Osteoblast (primary cell): Measurements from ENCODE around the gene SAV1. TPM values are rescaled to one million over a fixed set of nuclear protein-coding genes. Genes with fewer than 3 reads are reported as not detected.

Experiments used
- DNase-seq: peaks from one replicate; pipeline ENCODE4 v3.0.0; 2011; ENCODE audit warnings: low spot score, mixed read lengths; ENCODE audit not compliant: insufficient read length; ENCODE audit errors: missing footprints
- H2AFZ ChIP-seq: 2 replicates; pipeline ENCODE4 v1.6.0; 2011; ENCODE audit warnings: mild to moderate bottlenecking, low read length
- H3K27ac ChIP-seq: 2 replicates; pipeline ENCODE4 v1.5.1; 2011; ENCODE audit warnings: mild to moderate bottlenecking, low read depth, low read length, moderate library complexity
- H3K27me3 ChIP-seq: 2 replicates; pipeline ENCODE4 v1.6.0; 2012; ENCODE audit warnings: mild to moderate bottlenecking, control low read depth, inconsistent platforms, low read length, moderate library complexity; ENCODE audit not compliant: insufficient read depth
- H3K36me3 ChIP-seq: 2 replicates; pipeline ENCODE4 v1.5.1; 2011; ENCODE audit warnings: mild to moderate bottlenecking, low read length, control low read depth, moderate library complexity; ENCODE audit not compliant: insufficient read depth
- H3K4me1 ChIP-seq: 2 replicates; pipeline ENCODE4 v1.5.1; 2011; ENCODE audit warnings: mild to moderate bottlenecking, low read length, control low read depth, moderate library complexity; ENCODE audit not compliant: insufficient read depth
- H3K4me2 ChIP-seq: 2 replicates; pipeline ENCODE4 v1.6.0; 2011; ENCODE audit warnings: mild to moderate bottlenecking, low read length; ENCODE audit not compliant: insufficient read depth
- H3K4me3 ChIP-seq: fragments of 200-600 bp; sonication (generic); 3 replicates; pipeline ENCODE4 v1.5.1; 2012; ENCODE audit warnings: mild to moderate bottlenecking, low read length, inconsistent platforms; ENCODE audit not compliant: insufficient read depth
- H3K79me2 ChIP-seq: 2 replicates; pipeline ENCODE4 v1.6.0; 2012; ENCODE audit warnings: mild to moderate bottlenecking, low read length, control low read depth, inconsistent platforms; ENCODE audit not compliant: insufficient read depth
- H3K9me3 ChIP-seq: 2 replicates; pipeline ENCODE4 v1.5.1; 2011; ENCODE audit warnings: low read depth, low read length, control low read depth
- H4K20me1 ChIP-seq: 2 replicates; pipeline ENCODE4 v1.6.0; 2012; ENCODE audit warnings: mild to moderate bottlenecking, low read length, control low read depth; ENCODE audit not compliant: insufficient read depth
- CTCF ChIP-seq: IDR thresholded peaks from 2 replicates; pipeline ENCODE4 v1.5.1; 2011; ENCODE audit warnings: mild to moderate bottlenecking, low read depth, low read length, moderate library complexity; ENCODE audit errors: extremely low read depth
- total RNA-seq: library from RNA; depleted of rRNA; stranded (reverse); fragments of >200 nt; gene quantifications from 2 replicates; pipeline ENCODE4 v1.2.3, GENCODE V29; 2012

SAV1 gene
- total RNA-seq, 1 donor = 44.2 TPM

DNA sequence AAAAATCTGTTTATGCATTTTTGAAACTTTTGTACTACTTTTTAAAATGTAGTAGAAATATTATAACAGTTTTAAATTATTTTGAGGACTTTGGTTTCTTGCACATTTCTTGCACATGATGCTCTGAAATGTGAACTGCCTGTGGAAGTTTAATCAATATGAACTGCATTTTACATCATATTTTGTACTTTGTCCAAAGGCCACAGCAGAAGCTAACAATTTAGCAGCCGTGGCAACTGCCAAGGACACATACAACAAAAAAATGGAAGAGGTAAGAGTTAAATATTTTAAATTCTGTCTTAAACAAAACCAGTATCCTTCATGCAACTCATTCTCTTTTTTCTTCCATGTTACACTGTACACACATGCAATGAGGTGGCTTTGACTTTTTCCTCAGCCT lies 45.1 kb downstream of the SAV1 start:
- Histone ChIP-seq H3K79me2 (no peaks in the 10 kb centered on the region), H3K4me2 (no peak overlapping the region), H2AFZ (no peak overlapping the region), H3K27ac (no peak overlapping the region), H4K20me1 (no peaks in the 10 kb centered on the region), H3K4me1 (peaks cover 7% of the 10 kb centered on the region), H3K36me3 (no peaks in the 10 kb centered on the region), H3K4me3 (no peak overlapping the region), H3K27me3 (no peaks in the 10 kb centered on the region), H3K9me3 (no peaks in the 10 kb centered on the region)
- no peak for DNase-seq
- TF ChIP-seq CTCF = no peak

- no peaks in the 10 kb centered on the region for H3K36me3 ChIP-seq
- no peaks in the 10 kb centered on the region for H3K9me3 ChIP-seq
- H3K4me3 ChIP-seq = no peak overlapping the region
- H3K27me3 ChIP-seq = no peaks in the 10 kb centered on the region
- TF ChIP-seq CTCF = no peak
- peak overlapping the region; percentile 42 for H3K4me2 ChIP-seq
- no peak overlapping the region for H2AFZ ChIP-seq
- H3K79me2 ChIP-seq = no peaks in the 10 kb centered on the region
- no peaks in the 10 kb centered on the region for H4K20me1 ChIP-seq
- DNase-seq = peak; percentile 60
- no peak overlapping the region for H3K27ac ChIP-seq
- peaks cover 7% of the 10 kb centered on the region for H3K4me1 ChIP-seq
Observed at GRCh38 chr14:50620341-50620740, 47.8 kb downstream of the SAV1 start.

DNA sequence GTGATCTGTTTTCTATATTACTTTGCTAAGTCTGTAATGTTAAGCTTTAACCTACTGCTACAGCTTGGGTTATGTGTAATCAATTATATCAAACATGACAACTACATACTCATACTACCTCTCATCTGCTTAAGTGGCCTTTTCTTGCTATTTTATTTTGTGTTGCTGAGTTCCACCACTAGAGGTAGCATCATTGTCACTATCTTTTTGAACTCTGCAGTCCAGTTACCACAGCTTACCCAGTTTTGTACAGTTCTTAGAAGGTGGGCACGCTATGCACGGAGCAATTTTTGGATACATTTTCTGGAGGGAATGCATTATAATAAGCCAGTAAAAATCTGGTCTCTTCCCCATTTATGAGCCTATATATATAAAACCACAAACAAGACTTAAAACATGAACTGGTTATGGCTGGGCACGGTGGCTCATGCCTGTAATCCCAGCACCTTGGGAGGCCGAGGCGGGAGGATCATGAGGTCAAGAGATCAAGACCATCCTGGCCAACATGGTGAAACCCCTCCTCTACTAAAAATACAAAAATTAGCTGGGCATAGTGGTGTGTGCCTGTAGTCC lies 48.5 kb downstream of the SAV1 start:
- H3K27ac ChIP-seq = no peak overlapping the region
- no peak overlapping the region for H2AFZ ChIP-seq
- H3K9me3 ChIP-seq = no peaks in the 10 kb centered on the region
- no peaks in the 10 kb centered on the region for H3K27me3 ChIP-seq
- TF ChIP-seq CTCF = peak; percentile 66
- H3K4me1 ChIP-seq = peaks cover 7% of the 10 kb centered on the region
- H3K79me2 ChIP-seq = no peaks in the 10 kb centered on the region
- H3K4me3 ChIP-seq = no peak overlapping the region
- no peak for DNase-seq
- no peaks in the 10 kb centered on the region for H3K36me3 ChIP-seq
- no peaks in the 10 kb centered on the region for H4K20me1 ChIP-seq
- H3K4me2 ChIP-seq = no peak overlapping the region

- no peak for DNase-seq
- H3K27me3 ChIP-seq = no peaks in the 10 kb centered on the region
- H3K79me2 ChIP-seq = no peaks in the 10 kb centered on the region
- no peaks in the 10 kb centered on the region for H3K9me3 ChIP-seq
- no peak for TF ChIP-seq CTCF
- peaks cover 7% of the 10 kb centered on the region for H3K4me1 ChIP-seq
- no peak overlapping the region for H3K4me3 ChIP-seq
- H3K4me2 ChIP-seq = no peak overlapping the region
- H3K27ac ChIP-seq = no peak overlapping the region
- no peaks in the 10 kb centered on the region for H3K36me3 ChIP-seq
- no peak overlapping the region for H2AFZ ChIP-seq
- no peaks in the 10 kb centered on the region for H4K20me1 ChIP-seq
Observed at GRCh38 chr14:50616275-50616674, 51.8 kb downstream of the SAV1 start.
